Stomach (tissue), 4 donors: Measurements from ENCODE around the gene RBL1.

Experiments
- EP300 ChIP-seq: sonication (generic); formaldehyde crosslinking; IDR thresholded peaks from one replicate; pipeline ENCODE4 v1.6.1; 2017; ENCODE audit warnings: antibody characterized with exemption
- POLR2A ChIP-seq, 4 donors: fragments of 450-650 bp; IDR thresholded peaks; one replicate each; pipeline ENCODE4 v1.6.1; 2016; ENCODE audit warnings: antibody characterized with exemption in 4 of 4, control low read depth in 2 of 4, mild to moderate bottlenecking in 1 of 4, moderate library complexity in 1 of 4
- POLR2AphosphoS5 ChIP-seq, 3 donors: sonication (generic); formaldehyde crosslinking; IDR thresholded peaks; one replicate each; pipeline ENCODE4 v1.6.1; 2016; ENCODE audit warnings: antibody characterized with exemption in 3 of 3
- TF ChIP-seq, protein P1 (sequence below), 7 experiments: fragments of 450-650 bp in 4 of 7; fragments of 200-600 bp in 3 of 7; sonication (generic) in 3 of 7; IDR thresholded peaks; one replicate each; pipeline ENCODE4 v1.5.1; 2016 to 2019; ENCODE audit warnings: antibody characterized with exemption in 7 of 7, control low read depth in 2 of 7, mild to moderate bottlenecking in 1 of 7

DNA sequence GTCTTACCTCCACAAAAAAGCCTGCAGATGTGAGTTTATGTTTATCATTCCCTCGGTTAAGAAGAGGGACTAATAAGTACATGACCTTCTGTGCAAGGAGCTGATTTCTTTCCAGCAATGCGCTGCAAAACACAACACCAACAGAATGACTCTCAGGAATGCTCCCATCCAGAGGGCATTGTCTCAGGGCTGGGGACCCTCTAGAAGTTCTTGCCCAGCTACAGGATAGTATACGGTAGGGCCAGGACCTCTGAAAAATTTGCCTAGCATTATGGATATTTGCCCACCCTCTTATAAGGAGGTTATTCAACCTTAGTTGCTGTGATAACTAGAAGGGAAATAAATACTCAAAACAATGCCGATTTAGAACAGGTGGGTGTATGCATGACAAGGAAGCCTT lies 24.7 kb upstream of the RBL1 start:
- TF ChIP-seq POLR2A (IDR thresholded peaks at IDR 0.05) (no peak), POLR2AphosphoS5 (IDR thresholded peaks at IDR 0.05) (no peak), EP300 (no peak)
- TF ChIP-seq, protein P1, sequence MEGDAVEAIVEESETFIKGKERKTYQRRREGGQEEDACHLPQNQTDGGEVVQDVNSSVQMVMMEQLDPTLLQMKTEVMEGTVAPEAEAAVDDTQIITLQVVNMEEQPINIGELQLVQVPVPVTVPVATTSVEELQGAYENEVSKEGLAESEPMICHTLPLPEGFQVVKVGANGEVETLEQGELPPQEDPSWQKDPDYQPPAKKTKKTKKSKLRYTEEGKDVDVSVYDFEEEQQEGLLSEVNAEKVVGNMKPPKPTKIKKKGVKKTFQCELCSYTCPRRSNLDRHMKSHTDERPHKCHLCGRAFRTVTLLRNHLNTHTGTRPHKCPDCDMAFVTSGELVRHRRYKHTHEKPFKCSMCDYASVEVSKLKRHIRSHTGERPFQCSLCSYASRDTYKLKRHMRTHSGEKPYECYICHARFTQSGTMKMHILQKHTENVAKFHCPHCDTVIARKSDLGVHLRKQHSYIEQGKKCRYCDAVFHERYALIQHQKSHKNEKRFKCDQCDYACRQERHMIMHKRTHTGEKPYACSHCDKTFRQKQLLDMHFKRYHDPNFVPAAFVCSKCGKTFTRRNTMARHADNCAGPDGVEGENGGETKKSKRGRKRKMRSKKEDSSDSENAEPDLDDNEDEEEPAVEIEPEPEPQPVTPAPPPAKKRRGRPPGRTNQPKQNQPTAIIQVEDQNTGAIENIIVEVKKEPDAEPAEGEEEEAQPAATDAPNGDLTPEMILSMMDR (IDR thresholded peaks at IDR 0.05): no peak
